ES-I3 (cell line): Measurements from ENCODE around the gene KDM2B.
A peak's percentile ranks its signal among the peaks of the same experiment; 100 is the strongest.

ENCODE experiments used
- H3K36me3 ChIP-seq: 2 replicates; pipeline ENCODE4 v1.6.1; 2013; ENCODE audit warnings: mild to moderate bottlenecking, low read length, control low read depth, moderate library complexity; ENCODE audit not compliant: insufficient read depth
- H3K4me1 ChIP-seq: 2 replicates; pipeline ENCODE4 v1.6.1; 2013; ENCODE audit warnings: mild to moderate bottlenecking, control low read depth, low read length; ENCODE audit not compliant: insufficient read depth
- H3K9ac ChIP-seq: 2 replicates; pipeline ENCODE4 v1.6.1; 2013; ENCODE audit warnings: low read depth, mild to moderate bottlenecking, low read length, moderate library complexity
- H3K9me3 ChIP-seq: 2 replicates; pipeline ENCODE4 v1.6.1; 2013; ENCODE audit warnings: mild to moderate bottlenecking, low read length, moderate library complexity; ENCODE audit not compliant: control insufficient read depth, insufficient read depth

Gene KDM2B

GRCh38 chr12:121428883-121429282 lies 151.9 kb downstream of the KDM2B start:
- H3K4me1 ChIP-seq = no peaks in the 10 kb centered on the region
- peaks cover 44% of the 10 kb centered on the region for H3K36me3 ChIP-seq
- H3K9ac ChIP-seq = no peak overlapping the region
- no peaks in the 10 kb centered on the region for H3K9me3 ChIP-seq

GRCh38 chr12:121427556-121428050 lies 153.2 kb downstream of the KDM2B start:
- H3K9me3 ChIP-seq = no peaks in the 10 kb centered on the region
- H3K36me3 ChIP-seq = peaks cover 48% of the 10 kb centered on the region
- no peaks in the 10 kb centered on the region for H3K4me1 ChIP-seq
- H3K9ac ChIP-seq = no peak overlapping the region

GRCh38 chr12:121424624-121424975 lies 156.2 kb downstream of the KDM2B start:
- H3K9me3 ChIP-seq = no peaks in the 10 kb centered on the region
- H3K4me1 ChIP-seq = no peaks in the 10 kb centered on the region
- no peak overlapping the region for H3K9ac ChIP-seq
- H3K36me3 ChIP-seq = peaks cover 49% of the 10 kb centered on the region

- H3K36me3 ChIP-seq = peaks cover 51% of the 10 kb centered on the region
- H3K9me3 ChIP-seq = no peaks in the 10 kb centered on the region
- H3K9ac ChIP-seq = no peak overlapping the region
- no peaks in the 10 kb centered on the region for H3K4me1 ChIP-seq
Measured at GRCh38 chr12:121423682-121424623, 156.9 kb downstream of the KDM2B start.

- Histone ChIP-seq H3K36me3 (peaks cover 45% of the 10 kb centered on the region), H3K9ac (no peak overlapping the region)
Measured at GRCh38 chr12:121423253-121423652, 157.6 kb downstream of the KDM2B start.

GRCh38 chr12:121420109-121420508 lies 160.7 kb downstream of the KDM2B start:
- no peaks in the 10 kb centered on the region for H3K9me3 ChIP-seq
- no peak overlapping the region for H3K9ac ChIP-seq
- H3K4me1 ChIP-seq = no peaks in the 10 kb centered on the region
- H3K36me3 ChIP-seq = peaks cover 39% of the 10 kb centered on the region

More at GRCh38 chr12:121423253-121423652, 157.6 kb downstream of the KDM2B start:
- H3K4me1 ChIP-seq = no peaks in the 10 kb centered on the region
- no peaks in the 10 kb centered on the region for H3K9me3 ChIP-seq

GRCh38 chr12:121417847-121418246 lies 163.0 kb downstream of the KDM2B start:
- Histone ChIP-seq H3K9ac (no peak overlapping the region), H3K4me1 (no peaks in the 10 kb centered on the region), H3K9me3 (no peaks in the 10 kb centered on the region), H3K36me3 (peaks cover 30% of the 10 kb centered on the region)

GRCh38 chr12:121413917-121414316 lies 166.9 kb downstream of the KDM2B start:
- no peaks in the 10 kb centered on the region for H3K4me1 ChIP-seq
- peaks cover 10% of the 10 kb centered on the region for H3K36me3 ChIP-seq
- H3K9ac ChIP-seq = no peak overlapping the region
- no peaks in the 10 kb centered on the region for H3K9me3 ChIP-seq

- H3K4me1 ChIP-seq = no peaks in the 10 kb centered on the region
- peaks cover 3% of the 10 kb centered on the region for H3K36me3 ChIP-seq
- H3K9ac ChIP-seq = no peak overlapping the region
- no peaks in the 10 kb centered on the region for H3K9me3 ChIP-seq
Measured at GRCh38 chr12:121405211-121405610, 175.6 kb downstream of the KDM2B start.

- H3K4me1 ChIP-seq = no peaks in the 10 kb centered on the region
- peaks cover 3% of the 10 kb centered on the region for H3K36me3 ChIP-seq
- no peaks in the 10 kb centered on the region for H3K9me3 ChIP-seq
- no peak overlapping the region for H3K9ac ChIP-seq
Measured at GRCh38 chr12:121404734-121405133, 176.1 kb downstream of the KDM2B start.

GRCh38 chr12:121403721-121404120 lies 177.1 kb downstream of the KDM2B start:
- Histone ChIP-seq H3K9me3 (no peaks in the 10 kb centered on the region), H3K9ac (no peak overlapping the region), H3K4me1 (no peaks in the 10 kb centered on the region), H3K36me3 (peaks cover 3% of the 10 kb centered on the region)

- H3K9me3 ChIP-seq = no peaks in the 10 kb centered on the region
Measured at GRCh38 chr12:121400332-121401139, 180.3 kb downstream of the KDM2B start.

GRCh38 chr12:121399391-121400331 lies 181.2 kb downstream of the KDM2B start, which contains the start of gene RNF34:
TSS of gene RNF34 (plus strand) at chr12:121400118. CDS start at chr12:121400213, 95 bp downstream.
- no peaks in the 10 kb centered on the region for H3K9me3 ChIP-seq
- H3K9ac ChIP-seq = peak within 1 kb of the TSS; percentile 85
- H3K36me3 ChIP-seq = no peaks in the 10 kb centered on the region
- no peaks in the 10 kb centered on the region for H3K4me1 ChIP-seq

More at GRCh38 chr12:121400332-121401139, 180.3 kb downstream of the KDM2B start:
- Histone ChIP-seq H3K4me1 (no peaks in the 10 kb centered on the region), H3K36me3 (peaks cover 3% of the 10 kb centered on the region; the same call in 1 of the 2 replicates), H3K9ac (peak overlapping the region; percentile 85)
